ENCODE results near the gene GPATCH4.
"Not testable (repeated sequence)": the region's sequence is repeated elsewhere in the genome, so short reads cannot be mapped to it uniquely, and the experiment has no call there.

GPATCH4 gene

DNA sequence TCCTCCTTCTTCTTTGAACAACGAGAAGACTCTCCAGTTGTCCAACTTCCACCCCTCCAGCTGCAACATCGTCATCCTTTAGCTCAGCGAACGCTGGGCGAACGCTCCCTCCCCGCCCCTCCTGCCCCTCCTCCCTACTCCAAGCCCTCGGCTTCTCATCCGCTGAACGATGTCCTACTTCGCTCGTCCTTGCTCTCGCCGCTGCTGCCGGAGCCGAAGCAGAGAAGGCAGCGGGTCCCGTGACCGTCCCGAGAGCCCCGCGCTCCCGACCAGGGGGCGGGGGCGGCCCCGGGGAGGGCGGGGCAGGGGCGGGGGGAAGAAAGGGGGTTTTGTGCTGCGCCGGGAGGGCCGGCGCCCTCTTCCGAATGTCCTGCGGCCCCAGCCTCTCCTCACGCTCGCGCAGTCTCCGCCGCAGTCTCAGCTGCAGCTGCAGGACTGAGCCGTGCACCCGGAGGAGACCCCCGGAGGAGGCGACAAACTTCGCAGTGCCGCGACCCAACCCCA is 40.5 kb upstream of the GPATCH4 start, which contains the start of gene BCAN:
BCAN (plus strand) TSS at position 357 of the 504 bp plus-strand sequence. CDS start 3,938 bp downstream, outside the sequence.
- H3K27me3 ChIP-seq (replicated peaks in 2 of 5; ENCODE audit: control insufficient read depth in 4 of 5, insufficient read depth in 5 of 5, low read length in 4 of 5): peaks cover 4 to 79% (median 44%) of the 10 kb centered on the region in 5 experiments
- H3K4me1 ChIP-seq (ENCODE audit: control extremely low read depth in 1 of 4, control insufficient read depth in 4 of 4, insufficient read depth in 4 of 4, low read length in 3 of 4): peaks cover 8 to 35% (median 34%) of the 10 kb centered on the region in 4 experiments
- H3K36me3 ChIP-seq (ENCODE audit: control insufficient read depth in 4 of 4, insufficient read depth in 4 of 4, low read length in 3 of 4): no peaks in the 10 kb centered on the region
- no peak within 1 kb of the TSS for H3K27ac ChIP-seq (ENCODE audit: insufficient read depth in 1 of 2, low read depth in 1 of 2, low read length in 2 of 2, poor library complexity in 1 of 2, severe bottlenecking in 2 of 2)
- H3K4me3 ChIP-seq (ENCODE audit: control insufficient read depth in 1 of 7, extremely low read depth in 1 of 7, insufficient read depth in 4 of 7, low read depth in 2 of 7, low read length in 6 of 7): peak within 1 kb of the TSS in 5 of 7 experiments; percentile 13 to 54 (median 40)
- WGBS (ENCODE audit: insufficient coverage): 1% methylated on average over 20 of the region's 46 CpGs
- DNase-seq: peak in 2 of 3 donors; percentile 44 to 48
- no peaks in the 10 kb centered on the region for H3K9me3 ChIP-seq (ENCODE audit: control extremely low read depth in 1 of 5, control insufficient read depth in 4 of 5, insufficient read depth in 2 of 5, low read depth in 1 of 5, low read length in 4 of 5)
- CTCF ChIA-PET: interaction anchor here (0.7 to 18.3 kb wide), 4 partner anchors 13 to 35 kb away, joined by 3 to 275 read pairs (median 38); partner anchors contain the start of gene NES
- POLR2A ChIA-PET: no interaction called here

DNA sequence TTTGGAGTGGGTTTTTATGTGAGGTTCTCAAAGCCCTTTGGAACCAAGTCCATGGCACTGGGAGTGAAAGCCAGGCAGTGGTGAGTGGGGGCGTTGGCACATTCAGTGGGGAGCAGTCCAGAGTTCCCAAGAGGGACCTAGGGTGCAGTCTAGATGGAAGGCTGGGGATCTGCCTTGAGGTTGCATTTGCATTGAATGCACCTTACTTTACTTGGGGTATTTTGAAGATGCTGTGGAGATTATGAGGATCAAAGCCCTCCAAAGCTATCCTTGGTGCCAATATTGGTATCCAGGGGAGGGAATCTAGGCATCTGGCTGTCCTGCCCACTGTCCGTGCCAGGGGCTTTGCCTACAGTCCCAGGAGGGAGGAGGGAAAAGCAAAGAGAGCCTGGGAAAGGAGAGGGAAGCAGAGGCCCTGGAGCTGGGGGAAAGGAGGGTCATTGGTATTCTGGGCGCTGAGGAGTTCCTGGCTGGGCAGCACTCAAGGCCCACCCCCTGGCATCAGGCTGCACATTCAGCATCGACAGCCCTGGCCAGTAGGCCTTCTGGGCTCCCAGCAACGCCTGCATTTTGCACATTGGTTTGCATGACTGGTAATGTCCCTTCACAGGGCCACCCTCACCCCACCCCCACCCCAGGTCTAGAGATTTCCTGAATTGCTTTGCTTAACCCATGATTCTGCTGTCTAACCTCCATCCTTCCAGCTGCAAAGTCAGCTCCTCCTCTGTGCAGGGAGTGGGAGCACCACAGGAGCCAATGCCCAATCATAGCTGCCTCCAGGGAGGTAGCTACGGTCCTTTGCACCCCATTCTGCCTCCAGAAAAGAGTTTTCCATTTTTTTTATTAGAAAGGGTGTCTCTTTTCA is 39.8 kb upstream of the GPATCH4 start:
- no peaks in the 10 kb centered on the region for H3K9me3 ChIP-seq (ENCODE audit: control extremely low read depth in 1 of 5, control insufficient read depth in 4 of 5, insufficient read depth in 2 of 5, low read depth in 1 of 5, low read length in 4 of 5)
- CTCF ChIA-PET: interaction anchor here (0.7 to 18.3 kb wide), 4 partner anchors 12 to 36 kb away, joined by 3 to 275 read pairs (median 38); partner anchors contain the start of gene NES
- H3K27me3 ChIP-seq (replicated peaks in 2 of 5; ENCODE audit: control insufficient read depth in 4 of 5, insufficient read depth in 5 of 5, low read length in 4 of 5): peaks cover 7 to 72% (median 39%) of the 10 kb centered on the region in 5 experiments
- no peak overlapping the region for H3K27ac ChIP-seq (ENCODE audit: insufficient read depth in 1 of 2, low read depth in 1 of 2, low read length in 2 of 2, poor library complexity in 1 of 2, severe bottlenecking in 2 of 2)
- no peaks in the 10 kb centered on the region for H3K36me3 ChIP-seq (ENCODE audit: control insufficient read depth in 4 of 4, insufficient read depth in 4 of 4, low read length in 3 of 4)
- POLR2A ChIA-PET: no interaction called here
- WGBS (ENCODE audit: insufficient coverage): 60% methylated on average over 2 of the region's 6 CpGs
- H3K4me3 ChIP-seq (ENCODE audit: control insufficient read depth in 1 of 7, extremely low read depth in 1 of 7, insufficient read depth in 4 of 7, low read depth in 2 of 7, low read length in 6 of 7): peak overlapping the region in 3 of 7 experiments; percentile 39 to 54 (median 40)
- peaks cover 8 to 35% (median 34%) of the 10 kb centered on the region in 4 experiments for H3K4me1 ChIP-seq (ENCODE audit: control extremely low read depth in 1 of 4, control insufficient read depth in 4 of 4, insufficient read depth in 4 of 4, low read length in 3 of 4)
- DNase-seq: no peak

DNA sequence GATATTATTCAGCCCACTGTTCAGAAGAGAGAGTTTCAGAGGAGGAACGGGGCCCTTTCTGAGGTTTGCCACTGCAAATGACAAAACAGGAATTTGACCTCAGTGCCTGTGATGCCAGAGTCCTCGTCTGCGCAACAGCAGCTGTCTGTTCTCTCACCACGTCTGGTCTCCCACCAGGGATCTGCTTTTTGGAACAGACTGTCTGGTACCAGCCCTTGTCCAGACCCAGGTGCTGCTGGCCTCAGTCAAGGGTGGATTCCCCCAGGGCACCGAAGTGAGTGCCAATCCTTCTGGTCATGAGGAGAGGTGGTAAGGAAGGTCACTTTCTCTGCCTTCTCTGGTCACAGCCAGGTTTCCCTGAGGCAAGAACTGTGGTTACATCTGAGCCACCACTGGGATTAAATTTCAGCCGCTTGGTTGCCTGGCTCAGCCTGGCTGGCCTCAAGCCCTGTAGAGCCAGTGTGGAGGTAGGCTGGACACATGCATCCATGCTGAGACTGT is 38.4 kb upstream of the GPATCH4 start:
- no peak for DNase-seq
- peaks cover 7 to 58% (median 35%) of the 10 kb centered on the region in 5 experiments for H3K27me3 ChIP-seq (replicated peaks in 2 of 5; ENCODE audit: control insufficient read depth in 4 of 5, insufficient read depth in 5 of 5, low read length in 4 of 5)
- POLR2A ChIA-PET: no interaction called here
- no peaks in the 10 kb centered on the region for H3K36me3 ChIP-seq (ENCODE audit: control insufficient read depth in 4 of 4, insufficient read depth in 4 of 4, low read length in 3 of 4)
- WGBS (ENCODE audit: insufficient coverage): 74% methylated on average over 6 of the region's 6 CpGs
- peaks cover 8 to 35% (median 34%) of the 10 kb centered on the region in 4 experiments for H3K4me1 ChIP-seq (ENCODE audit: control extremely low read depth in 1 of 4, control insufficient read depth in 4 of 4, insufficient read depth in 4 of 4, low read length in 3 of 4)
- no peak overlapping the region for H3K4me3 ChIP-seq (ENCODE audit: control insufficient read depth in 1 of 7, extremely low read depth in 1 of 7, insufficient read depth in 4 of 7, low read depth in 2 of 7, low read length in 6 of 7)
- no peaks in the 10 kb centered on the region for H3K9me3 ChIP-seq (ENCODE audit: control extremely low read depth in 1 of 5, control insufficient read depth in 4 of 5, insufficient read depth in 2 of 5, low read depth in 1 of 5, low read length in 4 of 5)
- CTCF ChIA-PET: interaction anchor here (9.4 to 18.3 kb wide), 2 partner anchors 11 to 17 kb away, joined by 72 to 275 read pairs; no protein-coding TSS in a partner anchor
- H3K27ac ChIP-seq (ENCODE audit: insufficient read depth in 1 of 2, low read depth in 1 of 2, low read length in 2 of 2, poor library complexity in 1 of 2, severe bottlenecking in 2 of 2): no peak overlapping the region

DNA sequence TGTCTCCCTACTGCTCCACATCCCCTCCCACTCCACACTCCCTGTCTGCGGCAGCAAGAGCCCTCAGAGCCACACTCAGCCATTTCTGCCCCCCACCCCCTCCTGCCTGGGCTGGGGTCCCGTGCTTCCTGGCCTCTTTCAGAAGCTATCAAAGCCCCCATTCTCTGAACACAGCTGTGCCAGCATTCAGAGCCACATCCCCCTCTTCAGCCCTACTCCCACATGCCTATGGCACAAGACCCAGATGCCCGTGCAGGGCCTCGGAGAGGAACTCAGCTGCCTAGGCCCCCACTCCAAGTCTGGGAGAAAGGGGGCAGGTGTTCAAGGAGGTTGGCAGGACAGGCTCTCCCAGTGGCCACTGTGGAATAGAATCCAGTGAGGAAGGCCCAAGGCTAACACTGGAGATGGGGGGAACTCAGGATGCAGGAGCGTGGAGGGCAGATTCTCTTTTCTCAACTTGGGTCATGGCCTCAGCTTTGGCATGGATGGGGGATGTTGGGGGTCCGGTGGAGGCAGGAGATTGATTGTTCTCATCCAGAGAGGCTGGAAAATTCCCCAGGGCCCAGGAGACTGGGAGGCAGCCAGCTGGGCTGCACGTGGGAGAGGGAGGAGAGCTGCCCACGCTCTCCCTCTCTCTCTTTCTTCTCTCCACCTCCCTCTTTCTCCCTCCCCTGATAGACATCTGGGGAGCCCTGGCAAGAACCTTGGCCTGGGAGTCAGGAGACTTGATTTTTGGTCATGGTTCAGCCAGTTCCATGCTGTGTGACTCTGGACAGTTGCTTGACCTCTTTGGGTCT is 37.1 kb upstream of the GPATCH4 start:
- Histone ChIP-seq H3K27ac (ENCODE audit: insufficient read depth in 1 of 2, low read depth in 1 of 2, low read length in 2 of 2, poor library complexity in 1 of 2, severe bottlenecking in 2 of 2) (no peak overlapping the region), H3K27me3 (replicated peaks in 2 of 5; ENCODE audit: control insufficient read depth in 4 of 5, insufficient read depth in 5 of 5, low read length in 4 of 5) (peaks cover 7 to 57% (median 40%) of the 10 kb centered on the region in 5 experiments), H3K36me3 (ENCODE audit: control insufficient read depth in 4 of 4, insufficient read depth in 4 of 4, low read length in 3 of 4) (no peaks in the 10 kb centered on the region), H3K9me3 (ENCODE audit: control extremely low read depth in 1 of 5, control insufficient read depth in 4 of 5, insufficient read depth in 2 of 5, low read depth in 1 of 5, low read length in 4 of 5) (no peaks in the 10 kb centered on the region), H3K4me3 (ENCODE audit: control insufficient read depth in 1 of 7, extremely low read depth in 1 of 7, insufficient read depth in 4 of 7, low read depth in 2 of 7, low read length in 6 of 7) (no peak overlapping the region), H3K4me1 (ENCODE audit: control extremely low read depth in 1 of 4, control insufficient read depth in 4 of 4, insufficient read depth in 4 of 4, low read length in 3 of 4) (peaks cover 8 to 24% (median 23%) of the 10 kb centered on the region in 4 experiments)
- POLR2A ChIA-PET: interaction anchor here (0.7 kb wide), 1 partner anchor 11 kb away, joined by 3 read pairs; no protein-coding TSS in a partner anchor
- CTCF ChIA-PET: interaction anchor here (1.1 to 18.3 kb wide), 4 partner anchors 9 to 88 kb away, joined by 4 to 275 read pairs (median 38); no protein-coding TSS in a partner anchor
- WGBS (ENCODE audit: insufficient coverage): 100% methylated on average over 4 of the region's 8 CpGs
- DNase-seq: no peak

- CTCF ChIA-PET: interaction anchor here (1.0 to 14.0 kb wide), 5 partner anchors 12 to 45 kb away, joined by 3 to 275 read pairs (median 17); partner anchors contain the start of genes BCAN, HAPLN2 and NES
Observed at GRCh38 chr1:156632355-156632754, 31.1 kb upstream of the GPATCH4 start.

GRCh38 chr1:156631152-156631551 is 29.9 kb upstream of the GPATCH4 start:
- POLR2A ChIA-PET: interaction anchor here (0.6 kb wide), 1 partner anchor 228 kb away, joined by 4 read pairs; no protein-coding TSS in a partner anchor
- DNase-seq; H3K4me3 ChIP-seq (ENCODE audit: control insufficient read depth in 1 of 7, extremely low read depth in 1 of 7, insufficient read depth in 4 of 7, low read depth in 2 of 7, low read length in 6 of 7); H3K27ac ChIP-seq (ENCODE audit: insufficient read depth in 1 of 2, low read depth in 1 of 2, low read length in 2 of 2, poor library complexity in 1 of 2, severe bottlenecking in 2 of 2); H3K36me3 ChIP-seq (ENCODE audit: control insufficient read depth in 4 of 4, insufficient read depth in 4 of 4, low read length in 3 of 4); H3K4me1 ChIP-seq (ENCODE audit: control extremely low read depth in 1 of 4, control insufficient read depth in 4 of 4, insufficient read depth in 4 of 4, low read length in 3 of 4); H3K9me3 ChIP-seq (ENCODE audit: control extremely low read depth in 1 of 5, control insufficient read depth in 4 of 5, insufficient read depth in 2 of 5, low read depth in 1 of 5, low read length in 4 of 5): not testable (repeated sequence)
- H3K27me3 ChIP-seq (replicated peaks in 2 of 5; ENCODE audit: control insufficient read depth in 4 of 5, insufficient read depth in 5 of 5, low read length in 4 of 5): peaks cover 2 to 19% (median 13%) of the 10 kb centered on the region in 5 experiments
- CTCF ChIA-PET: interaction anchor here (1.5 to 14.0 kb wide), 5 partner anchors 11 to 95 kb away, joined by 4 to 275 read pairs (median 17); partner anchors contain the start of genes BCAN, HAPLN2 and NES
- WGBS (ENCODE audit: insufficient coverage): 54% methylated on average over 4 of the region's 9 CpGs

More at GRCh38 chr1:156632355-156632754, 31.1 kb upstream of the GPATCH4 start:
- POLR2A ChIA-PET: no interaction called here
- Histone ChIP-seq H3K4me1 (ENCODE audit: control extremely low read depth in 1 of 4, control insufficient read depth in 4 of 4, insufficient read depth in 4 of 4, low read length in 3 of 4) (no peaks in the 10 kb centered on the region), H3K36me3 (ENCODE audit: control insufficient read depth in 4 of 4, insufficient read depth in 4 of 4, low read length in 3 of 4) (no peaks in the 10 kb centered on the region), H3K27ac (ENCODE audit: insufficient read depth in 1 of 2, low read depth in 1 of 2, low read length in 2 of 2, poor library complexity in 1 of 2, severe bottlenecking in 2 of 2) (no peak overlapping the region), H3K9me3 (ENCODE audit: control extremely low read depth in 1 of 5, control insufficient read depth in 4 of 5, insufficient read depth in 2 of 5, low read depth in 1 of 5, low read length in 4 of 5) (no peaks in the 10 kb centered on the region), H3K27me3 (replicated peaks in 2 of 5; ENCODE audit: control insufficient read depth in 4 of 5, insufficient read depth in 5 of 5, low read length in 4 of 5) (peaks cover 5 to 15% (median 12%) of the 10 kb centered on the region in 5 experiments), H3K4me3 (ENCODE audit: control insufficient read depth in 1 of 7, extremely low read depth in 1 of 7, insufficient read depth in 4 of 7, low read depth in 2 of 7, low read length in 6 of 7) (no peak overlapping the region)
- 91% methylated on average over 3 of the region's 3 CpGs for WGBS (ENCODE audit: insufficient coverage)
- DNase-seq: no peak

Measured in common myeloid progenitor, CD34-positive (primary cell).